ENCODE data around the gene AXIN1.
"Not testable (repeated sequence)": the region's sequence is repeated elsewhere in the genome, so short reads cannot be mapped to it uniquely, and the experiment has no call there.

The AXIN1 gene

DNA sequence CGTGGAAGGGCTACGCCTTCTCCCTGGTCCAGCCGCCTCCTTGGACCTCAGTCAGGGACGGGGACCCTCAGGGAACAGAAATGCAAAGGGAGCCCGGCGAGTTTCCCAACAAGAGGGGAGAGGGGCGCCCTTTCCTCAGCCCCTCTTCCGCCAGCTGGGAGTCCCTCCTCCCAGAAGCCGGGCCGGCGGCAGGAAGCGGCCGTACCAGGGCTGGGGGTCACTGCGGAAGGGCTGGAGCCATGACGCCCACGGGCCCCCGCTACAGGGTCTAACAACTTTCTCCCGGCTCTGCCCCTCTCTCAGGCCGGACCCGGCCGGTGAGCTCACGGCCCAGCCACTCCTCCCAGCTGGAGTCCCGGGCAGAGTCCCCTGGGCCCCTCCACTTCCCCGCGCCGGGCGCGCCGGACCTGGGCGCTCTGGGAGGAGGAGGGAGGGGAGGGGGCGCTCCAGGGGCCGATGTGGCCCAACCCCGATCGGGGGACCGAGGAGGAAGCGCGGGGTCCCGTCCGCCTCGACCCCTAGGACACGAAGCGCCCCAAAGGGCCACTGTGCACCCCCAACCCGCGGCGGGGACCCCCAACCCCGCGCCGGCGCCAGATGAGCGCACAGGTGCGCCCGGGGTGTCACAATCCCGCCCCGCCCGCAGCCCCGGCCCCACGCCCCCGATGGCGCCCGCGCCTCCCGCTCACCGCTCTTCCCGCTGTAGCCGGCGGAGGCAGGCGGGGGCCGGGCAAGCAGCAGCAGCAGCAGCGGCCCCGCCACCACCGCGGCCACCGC lies 28.7 kb upstream of the AXIN1 start:
- DNase-seq: no peak

DNA sequence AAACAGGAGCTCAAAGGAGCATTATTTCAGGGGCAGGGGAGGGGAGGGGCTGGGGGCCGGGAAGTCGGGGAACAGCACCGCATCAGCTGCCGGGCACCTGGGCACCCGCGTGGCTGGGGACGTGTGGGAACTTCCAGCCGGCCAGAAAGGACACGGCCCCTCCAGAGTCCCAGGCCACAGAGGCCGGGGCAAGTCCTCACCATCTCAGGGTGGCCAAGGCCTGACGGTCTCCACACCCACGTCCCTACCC lies 28.2 kb upstream of the AXIN1 start:
- no peak for DNase-seq

DNA sequence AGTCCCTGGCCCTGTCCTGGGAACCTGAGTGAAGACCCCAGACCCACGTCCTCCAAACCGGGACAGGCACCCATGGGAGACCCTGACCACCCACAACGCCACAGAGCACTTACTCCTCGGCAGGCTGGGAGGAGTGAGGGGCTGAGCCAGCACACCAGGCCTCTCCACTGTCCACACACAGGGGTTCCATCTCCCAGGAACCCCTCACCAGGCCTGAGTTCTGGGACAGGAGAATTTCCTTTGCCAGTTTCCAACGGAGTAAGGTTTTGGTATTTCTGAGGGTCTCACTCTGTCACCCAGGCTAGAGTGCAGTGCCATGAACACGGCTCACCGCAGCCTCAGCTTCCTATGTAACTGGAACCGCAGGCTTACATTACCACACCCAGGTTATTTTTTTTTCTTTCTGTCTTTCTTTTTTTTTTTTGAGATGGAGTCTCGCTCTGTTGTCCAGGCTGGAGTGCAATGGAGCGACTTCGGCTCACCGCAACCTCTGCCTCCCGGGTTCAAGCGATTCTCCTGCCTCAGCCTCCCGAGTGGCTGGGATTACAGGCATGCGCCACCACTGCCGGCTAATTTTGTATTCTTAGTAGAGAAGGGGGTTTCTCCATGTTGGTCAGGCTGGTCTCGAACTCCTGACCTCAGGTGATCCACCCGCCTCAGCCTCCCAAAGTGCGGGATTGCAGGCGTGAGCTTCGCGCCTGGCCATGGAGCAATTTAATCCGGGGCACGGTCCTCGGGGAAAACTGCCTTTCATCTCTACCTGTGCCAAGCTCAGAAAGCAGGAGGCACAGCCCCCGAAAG lies 27.6 kb upstream of the AXIN1 start:
- no peak for DNase-seq

DNA sequence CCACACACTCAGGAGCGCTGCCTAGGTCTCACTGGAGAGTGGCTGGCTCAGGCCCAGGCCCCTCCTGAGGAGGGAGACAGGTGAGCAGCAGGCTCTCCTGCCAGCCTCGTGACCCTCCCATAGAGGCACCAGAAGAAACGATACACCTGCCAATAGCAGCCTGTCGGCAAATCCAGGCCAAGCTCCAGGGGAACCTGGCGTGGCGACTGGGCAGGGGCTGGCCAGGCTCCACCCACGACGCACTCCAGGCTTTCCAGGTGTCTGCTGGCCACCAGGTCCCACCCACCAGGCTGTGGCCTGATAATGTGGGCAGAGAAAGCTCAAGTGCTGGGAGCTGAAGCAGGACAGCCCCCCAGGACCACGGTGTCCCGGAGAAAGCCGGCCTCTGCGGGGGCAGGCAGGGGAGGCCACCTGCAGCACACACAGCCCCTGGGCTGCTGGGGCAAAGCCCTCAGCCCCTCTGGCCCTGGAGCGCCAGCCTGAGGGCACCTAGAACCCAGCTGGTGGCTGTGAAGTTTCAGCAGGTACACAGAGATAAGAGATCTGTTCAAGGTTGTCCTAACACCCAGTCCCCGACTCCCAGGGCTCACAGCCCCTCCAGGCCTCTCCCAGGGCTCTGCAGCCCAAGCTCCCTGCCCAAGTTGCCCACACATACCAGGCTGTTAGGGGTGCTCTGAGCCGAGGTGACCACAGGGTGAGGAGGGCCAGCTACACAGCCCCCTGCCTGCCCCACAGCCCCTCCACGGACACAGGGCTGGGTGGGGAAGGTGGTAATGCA lies 26.8 kb upstream of the AXIN1 start:
- DNase-seq: no peak

DNA sequence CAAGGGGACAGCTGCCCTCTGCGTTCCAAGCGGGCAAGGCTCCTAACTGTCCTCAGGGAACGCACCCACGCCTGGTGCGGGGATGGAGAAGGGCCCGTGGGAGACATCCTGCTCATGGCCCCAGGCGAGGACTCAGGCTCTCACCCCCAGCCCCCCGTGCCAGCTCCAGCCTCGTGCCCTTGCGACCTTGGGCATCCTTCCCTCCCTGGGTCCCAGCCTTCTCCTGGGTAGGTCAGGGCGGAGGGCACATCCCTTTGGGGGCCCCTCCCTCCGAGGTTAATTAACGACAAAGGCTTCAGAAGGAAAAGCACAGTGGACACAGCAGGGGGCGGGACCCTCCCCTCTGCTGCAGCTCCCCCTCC lies 26.3 kb upstream of the AXIN1 start:
- no peak for DNase-seq

DNA sequence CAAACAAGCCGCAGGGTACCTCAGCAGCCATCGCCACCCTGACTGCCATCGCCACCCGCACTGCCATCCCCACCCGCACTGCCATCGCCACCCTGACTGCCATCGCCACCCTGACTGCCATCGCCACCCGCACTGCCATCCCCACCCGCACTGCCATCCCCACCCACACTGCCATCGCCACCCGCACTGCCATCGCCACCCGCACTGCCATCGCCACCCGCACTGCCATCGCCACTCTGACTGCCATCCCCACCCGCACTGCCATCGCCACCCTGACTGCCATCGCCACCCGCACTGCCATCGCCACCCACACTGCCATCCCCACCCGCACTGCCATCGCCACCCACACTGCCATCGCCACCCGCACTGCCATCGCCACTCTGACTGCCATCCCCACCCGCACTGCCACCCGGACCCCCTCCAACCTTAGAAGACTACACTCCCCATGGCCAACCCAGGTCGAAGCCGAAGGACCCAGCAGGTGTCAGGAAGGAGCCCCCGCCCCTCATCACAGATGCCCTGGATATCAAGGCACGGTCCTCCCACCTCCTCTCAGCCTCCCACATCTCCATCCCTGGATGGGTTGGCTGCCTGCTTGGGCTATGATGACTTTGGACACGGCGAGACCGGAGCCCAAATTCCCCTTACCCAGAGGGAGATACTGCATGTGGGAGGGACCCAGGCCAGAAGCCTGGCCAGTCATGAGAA lies 25.7 kb upstream of the AXIN1 start:
- not testable (repeated sequence) for DNase-seq

DNA sequence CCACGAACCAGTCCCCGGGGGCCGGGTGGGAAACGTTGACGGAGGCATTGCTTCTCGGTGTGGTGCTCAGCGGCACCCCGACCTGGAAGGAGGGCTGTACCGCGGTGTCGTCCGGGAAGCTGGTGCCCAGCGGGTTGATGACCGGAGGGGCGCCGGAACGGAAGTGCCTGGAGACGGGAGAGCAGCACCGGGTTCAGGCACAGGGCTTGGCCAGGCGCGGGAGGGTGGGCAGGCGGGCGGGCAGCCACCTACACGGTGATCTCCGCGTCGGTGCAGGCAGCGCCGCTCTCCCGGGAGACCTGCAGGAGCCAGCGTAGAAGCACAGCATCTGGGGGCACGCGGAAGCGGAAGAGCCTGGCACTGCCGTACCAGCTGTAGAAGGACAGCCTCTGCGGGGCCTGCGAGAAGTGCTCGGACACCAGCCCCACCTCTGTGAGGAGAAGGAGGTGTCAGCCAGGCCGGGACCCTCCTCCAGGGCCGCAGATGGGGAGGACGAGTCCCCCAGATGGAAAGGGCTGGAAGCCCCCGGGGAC lies 25.0 kb upstream of the AXIN1 start:
- no peak for DNase-seq

DNA sequence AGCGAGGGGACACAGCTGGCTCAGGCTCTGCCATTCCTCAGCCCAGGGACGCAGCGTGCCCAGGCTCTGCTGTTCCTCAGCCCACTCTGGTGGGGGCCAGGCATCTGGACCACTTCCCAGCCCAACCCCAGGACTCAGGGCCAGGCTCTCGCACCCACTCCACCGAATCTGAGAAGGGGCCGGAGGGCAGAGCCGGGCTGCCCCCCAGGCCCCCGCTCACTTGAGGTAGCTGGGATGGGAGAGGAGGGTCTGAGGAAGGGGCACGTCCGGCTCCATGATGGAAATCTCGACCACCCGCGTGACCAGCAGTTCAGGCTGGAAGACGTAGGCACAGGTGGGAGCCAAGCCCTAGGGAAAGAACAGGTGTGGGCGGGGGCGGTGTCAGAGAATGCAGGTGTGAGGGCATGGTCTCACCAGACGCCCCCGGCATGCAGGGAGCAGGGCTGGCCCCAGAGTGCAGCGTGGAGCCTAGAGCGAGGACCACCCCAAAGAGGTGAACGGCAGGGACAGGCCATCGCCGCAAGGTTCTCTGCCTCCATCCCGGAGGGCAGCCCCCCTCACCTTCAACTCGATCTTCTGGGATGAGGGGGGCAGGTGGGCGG lies 24.4 kb upstream of the AXIN1 start:
- no peak for DNase-seq

DNA sequence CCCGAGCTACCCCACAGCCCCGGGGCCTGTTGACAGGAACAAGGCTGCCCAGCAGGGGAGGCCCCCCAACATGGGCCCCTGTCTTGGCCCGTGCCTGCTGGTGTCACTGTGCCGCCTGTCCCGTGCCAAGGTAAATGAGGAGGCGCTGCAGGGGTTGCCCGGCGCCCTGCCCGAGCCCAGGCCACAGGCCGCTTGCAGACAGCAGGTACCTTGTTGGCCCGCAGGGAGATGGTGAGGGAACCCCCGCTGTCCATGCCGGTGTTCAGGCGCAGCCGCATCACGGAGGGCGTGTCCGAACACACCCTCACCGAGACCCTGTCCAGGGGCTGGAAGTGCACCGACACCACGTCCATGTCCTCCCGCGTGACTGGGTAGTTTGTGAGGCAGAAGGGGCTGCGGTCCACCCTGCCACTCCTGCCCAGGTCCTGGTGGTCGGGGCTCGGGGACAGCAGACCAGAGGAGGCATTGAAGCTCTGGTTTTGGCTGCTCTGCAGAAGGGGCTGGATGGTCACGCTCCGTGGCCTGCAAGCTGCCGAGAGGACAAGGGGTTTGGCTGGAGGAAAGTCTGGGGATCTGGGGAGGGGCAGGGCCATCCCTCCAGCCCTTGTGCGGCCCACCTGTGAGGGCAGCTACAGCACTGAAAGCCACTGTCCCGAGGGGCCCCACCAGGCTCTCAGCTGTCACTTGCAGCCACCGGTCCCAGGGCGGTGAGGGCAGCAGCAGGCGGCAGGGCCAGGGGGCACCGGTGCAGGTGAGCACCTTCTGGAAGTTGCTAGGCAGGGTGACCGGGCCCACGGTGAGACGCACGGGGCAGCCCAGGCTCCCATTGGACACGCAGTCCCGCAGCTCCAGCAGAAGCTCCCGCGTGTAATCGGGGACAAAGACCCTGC lies 23.6 kb upstream of the AXIN1 start:
- no peak for DNase-seq

DNA sequence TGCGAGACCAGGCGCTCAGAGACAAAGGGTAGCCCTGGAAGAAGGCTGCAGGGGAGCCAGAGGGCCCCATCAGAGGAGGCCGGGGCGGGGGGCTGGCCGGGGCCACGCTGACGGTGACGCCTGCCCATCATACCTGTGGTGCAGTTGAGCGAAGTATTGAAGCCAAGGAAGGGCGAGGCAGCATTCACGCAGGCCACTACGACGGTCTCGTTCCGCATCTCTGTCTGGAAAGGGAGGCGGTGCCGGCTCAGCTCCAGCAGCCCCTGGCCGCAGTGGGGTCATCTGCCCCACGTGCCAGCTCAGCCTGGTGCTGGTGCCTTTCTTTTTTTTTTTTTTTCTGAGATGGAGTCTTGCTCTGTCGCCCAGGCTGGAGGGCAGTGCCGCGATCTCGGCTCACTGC lies 22.7 kb upstream of the AXIN1 start:
- no peak for DNase-seq

DNA sequence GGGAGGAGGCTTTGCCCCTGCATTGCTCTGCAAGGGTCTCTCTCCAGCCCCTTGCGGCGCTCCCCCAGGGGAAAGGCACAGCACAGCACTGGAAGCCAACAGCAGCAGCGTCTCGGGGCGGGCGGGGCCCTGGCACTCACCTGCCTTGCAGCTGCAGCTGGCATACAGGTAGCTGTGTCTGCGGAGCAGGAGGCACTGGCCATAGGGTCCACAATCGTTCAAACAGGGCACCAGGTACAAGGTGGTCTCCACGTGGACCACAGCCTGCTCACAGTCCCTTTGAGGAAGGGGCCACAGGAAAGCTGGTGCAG lies 22.0 kb upstream of the AXIN1 start:
- DNase-seq: no peak

DNA sequence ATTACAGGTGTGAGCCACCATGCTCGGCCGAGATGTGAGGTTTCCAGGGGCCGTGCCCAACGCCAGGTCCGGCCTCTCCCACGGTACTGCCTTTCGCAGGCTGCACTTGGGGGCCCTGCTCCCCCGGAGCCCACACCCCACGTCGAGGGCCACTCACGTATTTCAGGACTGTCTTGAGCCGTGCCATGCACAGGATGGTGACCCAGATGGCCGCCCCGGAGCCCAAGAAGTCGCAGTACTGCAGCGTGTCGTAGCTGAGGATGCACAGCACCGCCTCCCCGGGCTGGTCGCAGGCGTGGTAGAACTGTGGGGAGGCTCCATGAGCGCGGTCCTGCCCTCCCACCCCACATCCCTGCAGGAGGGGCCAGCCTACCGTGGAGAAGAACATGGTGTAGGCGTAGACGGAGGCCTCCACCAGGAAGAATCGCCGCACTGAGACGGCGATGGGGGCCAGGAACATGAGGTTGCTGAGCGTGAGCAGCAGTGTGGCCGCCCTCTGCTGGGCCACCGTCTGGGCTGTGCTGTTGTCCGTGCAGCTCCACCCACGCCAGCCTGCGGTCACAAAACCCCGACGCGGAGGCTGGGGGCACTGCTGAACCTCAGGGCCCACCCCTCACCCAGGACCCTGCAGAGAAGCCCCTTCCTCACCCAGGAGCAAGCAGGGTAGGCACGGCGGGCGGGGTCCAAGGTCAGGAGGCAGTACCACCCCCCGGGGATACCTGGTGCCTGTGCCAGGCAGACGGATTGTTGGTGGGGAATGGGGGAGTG lies 21.5 kb upstream of the AXIN1 start:
- no peak for DNase-seq

DNA sequence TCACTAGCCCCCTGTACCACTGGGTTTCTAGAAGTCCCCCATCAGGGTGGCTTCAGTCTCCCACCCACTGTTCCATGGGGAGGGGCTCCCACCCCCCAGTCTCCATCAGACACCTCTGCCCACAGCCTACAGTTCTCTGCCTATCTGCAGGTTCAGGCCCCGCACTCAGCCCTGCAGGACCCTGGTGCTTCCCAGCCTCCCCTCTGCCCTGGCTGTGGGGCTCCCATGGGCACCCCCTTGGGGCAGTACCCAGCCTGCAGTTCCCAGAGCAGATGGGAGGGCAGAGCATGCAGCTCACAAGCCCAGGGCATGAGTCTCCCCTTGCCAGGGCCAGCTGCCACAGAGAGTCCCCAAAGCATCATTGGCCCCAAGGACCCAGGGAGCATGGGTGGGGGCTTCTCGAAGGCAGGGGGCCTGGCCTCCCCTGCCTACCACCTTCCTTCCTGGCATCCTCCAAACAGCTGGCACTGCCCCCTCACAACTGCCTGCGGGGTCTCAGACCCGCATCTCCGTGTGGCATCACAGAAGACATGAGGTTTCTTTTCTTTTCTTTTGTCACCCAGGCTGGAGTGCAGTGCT lies 20.6 kb upstream of the AXIN1 start:
- DNase-seq: no peak

DNA sequence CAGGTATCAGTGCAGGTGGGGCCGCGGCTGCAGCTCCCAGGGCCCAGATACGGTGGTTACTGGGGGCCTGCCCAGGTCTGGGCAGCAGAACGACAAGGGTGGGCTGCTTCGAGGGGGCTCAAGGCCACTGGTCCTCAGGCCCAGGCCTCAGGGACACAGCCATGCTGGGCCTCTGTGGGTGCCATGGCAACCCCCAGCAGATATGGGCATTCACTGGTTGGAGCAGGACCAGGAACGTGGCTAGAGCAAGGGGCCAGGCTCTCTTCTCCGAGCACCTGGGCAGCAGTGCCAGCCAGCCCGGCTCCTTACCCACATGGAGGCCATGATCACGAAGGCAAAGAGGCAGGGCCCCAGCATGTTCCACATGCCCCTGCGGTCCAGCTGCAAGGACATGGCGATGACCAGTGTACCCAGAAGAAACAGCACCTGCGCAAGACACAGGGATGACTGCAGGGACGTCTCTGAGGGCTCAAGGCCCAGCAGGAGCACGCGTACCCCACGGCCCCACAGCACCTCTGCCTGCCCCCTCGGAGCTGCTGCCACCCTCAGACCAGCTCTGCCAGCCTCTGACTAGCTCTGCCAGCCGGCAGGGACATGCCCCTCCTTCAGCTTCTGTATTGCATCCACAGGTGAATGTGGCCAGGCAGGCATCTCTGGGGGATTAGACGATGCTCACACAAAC lies 19.9 kb upstream of the AXIN1 start:
- DNase-seq: no peak

DNA sequence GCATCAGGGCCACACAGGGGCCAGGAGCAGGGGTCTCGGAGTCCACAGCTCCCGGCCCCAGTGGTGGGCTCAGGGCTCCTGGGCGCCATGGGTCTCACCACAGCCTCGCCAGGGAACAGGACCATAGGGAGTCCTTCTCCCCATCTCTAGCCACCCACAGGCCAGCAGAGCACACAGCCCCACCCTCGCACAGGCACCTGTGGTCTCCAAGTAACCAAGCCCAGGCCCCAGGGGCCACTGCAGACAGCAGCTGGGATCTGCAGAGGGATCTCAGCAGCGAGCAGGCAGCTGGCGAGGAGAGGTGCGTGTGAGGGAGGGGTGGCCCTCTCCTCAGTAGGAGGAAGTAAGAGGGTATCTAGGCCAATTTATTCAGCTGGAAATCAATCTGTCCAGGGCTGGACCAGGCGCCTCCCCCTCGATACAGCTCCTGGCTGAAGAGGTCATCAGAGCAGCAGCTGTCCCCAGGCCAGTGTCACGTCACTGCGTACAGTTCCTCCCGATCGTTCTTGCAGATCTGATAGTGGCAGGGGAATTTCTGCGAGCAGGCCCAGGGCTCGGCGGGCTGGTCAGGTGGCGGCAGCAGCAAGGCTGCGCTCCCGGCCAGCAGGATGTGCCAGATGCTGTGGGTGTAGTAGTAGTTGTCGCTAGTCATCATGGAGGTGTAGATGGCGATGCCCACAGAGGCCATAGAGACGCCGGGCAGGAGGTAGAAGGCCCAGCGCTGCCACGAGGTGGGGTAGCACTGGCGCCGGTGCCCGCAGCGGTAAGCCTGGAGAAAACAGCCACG lies 19.2 kb upstream of the AXIN1 start:
- no peak for DNase-seq

DNA sequence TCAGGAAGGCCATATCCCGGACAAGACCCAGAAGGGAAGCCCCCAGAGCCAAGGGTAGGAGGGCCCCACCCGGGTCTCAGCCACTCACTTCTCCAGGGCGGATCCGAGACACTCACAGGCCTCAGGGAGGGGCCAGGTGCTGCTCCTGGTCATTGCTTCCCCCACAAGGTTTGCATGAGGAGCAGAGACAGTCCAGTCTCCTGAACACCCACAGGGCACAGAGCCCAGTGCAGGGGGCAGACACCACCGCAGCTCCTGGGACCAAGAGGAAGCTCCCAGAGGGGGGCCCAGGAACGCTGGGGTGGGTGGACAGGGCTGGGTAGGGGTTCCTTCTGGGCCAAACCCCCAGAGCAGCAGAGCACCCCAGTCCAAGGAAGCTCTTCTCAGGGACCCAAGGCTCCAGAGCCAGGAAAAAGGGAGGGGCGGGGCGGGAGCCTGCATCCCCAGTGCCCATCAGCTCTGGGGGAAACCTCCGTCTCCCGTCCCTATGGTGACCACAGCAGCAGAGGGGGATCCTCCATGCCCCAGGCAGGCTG lies 18.5 kb upstream of the AXIN1 start:
- DNase-seq: no peak

DNA sequence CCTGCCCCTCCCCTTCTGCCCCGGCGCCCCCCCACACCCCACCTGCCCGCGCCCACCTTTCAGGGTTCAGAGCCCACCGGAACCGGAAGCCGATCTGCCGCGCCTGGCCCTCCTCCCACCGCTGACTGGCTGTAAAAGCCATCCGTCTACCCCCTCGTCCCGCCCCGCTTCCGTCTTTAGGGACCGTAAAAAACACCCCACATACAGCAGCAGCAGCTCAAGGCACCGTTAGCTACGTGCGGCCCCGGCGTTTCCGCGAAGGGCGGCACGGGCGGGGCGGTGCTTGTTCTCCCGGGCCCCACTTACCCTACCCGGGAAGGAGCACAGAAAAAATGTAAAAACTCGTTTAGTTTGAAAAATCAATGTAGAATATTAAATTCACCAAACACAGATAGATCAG lies 17.9 kb upstream of the AXIN1 start, which contains the start of gene MRPL28:
Gene MRPL28, minus strand, starts transcription at position 96 of the 400 bp plus-strand sequence. CDS start 320 bp downstream, outside the sequence.
- peak; percentile 92 for DNase-seq

DNA sequence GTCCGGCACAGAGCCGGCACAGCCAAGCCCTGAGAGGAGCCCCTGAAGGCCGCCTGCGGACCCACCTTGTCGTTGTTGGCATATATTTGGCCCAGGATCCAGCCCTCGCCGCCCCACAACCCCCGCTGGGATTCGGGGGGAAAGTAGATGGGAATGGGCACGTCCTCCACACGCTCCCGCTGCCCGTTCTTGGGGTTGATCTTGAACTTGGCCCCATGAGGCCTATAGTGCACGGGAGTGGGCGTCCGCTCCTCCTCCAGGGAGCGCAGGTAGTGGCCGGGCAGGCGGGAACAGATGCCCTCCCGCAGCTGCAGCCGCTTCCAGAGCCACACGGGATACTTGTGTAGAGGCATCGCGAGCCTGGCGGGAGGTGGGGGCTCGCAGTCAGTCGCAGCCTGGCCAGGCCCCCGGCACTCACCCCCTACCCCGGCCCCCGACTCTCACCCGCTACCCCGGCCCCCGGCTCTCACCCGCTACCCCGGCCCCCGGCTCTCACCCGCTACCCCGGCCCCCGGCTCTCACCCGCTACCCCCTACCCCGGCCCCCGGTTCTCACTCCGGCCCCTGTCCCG lies 17.4 kb upstream of the AXIN1 start:
- DNase-seq: no peak
